Sigmoid colon (tissue), 7 donors: ENCODE measurements around the gene LTBP1. TPM values are rescaled to one million over a fixed set of nuclear protein-coding genes. Genes with fewer than 3 reads are reported as not detected.
A peak's percentile ranks its signal among the peaks of the same experiment; 100 is the strongest.
"Not testable (repeated sequence)": the region's sequence is repeated elsewhere in the genome, so short reads cannot be mapped to it uniquely, and the experiment has no call there.

Source experiments
- DNase-seq: peaks from one replicate; pipeline ENCODE4 v3.0.0-alpha.2; 2019
- H3K27ac ChIP-seq, 4 donors: fragments of 200-600 bp; sonication (generic); one replicate each; pipeline ENCODE4 v1.5.1; 2016 to 2019; ENCODE audit warnings: mild to moderate bottlenecking in 1 of 4
- H3K27me3 ChIP-seq, 3 donors: fragments of 200-600 bp; sonication (generic); one replicate each; pipeline ENCODE4 v1.5.1; 2019; ENCODE audit warnings: mild to moderate bottlenecking in 1 of 3
- H3K36me3 ChIP-seq, 4 donors: fragments of 200-600 bp; sonication (generic); one replicate each; pipeline ENCODE4 v1.5.1; 2016 to 2019
- H3K4me1 ChIP-seq, 4 donors: fragments of 200-600 bp; sonication (generic); one replicate each; pipeline ENCODE4 v1.5.1; 2017 to 2019
- H3K4me3 ChIP-seq, 4 donors: fragments of 200-600 bp; sonication (generic); one replicate each; pipeline ENCODE4 v1.5.1; 2017 to 2019; ENCODE audit warnings: mild to moderate bottlenecking in 2 of 4, moderate library complexity in 1 of 4
- H3K9me3 ChIP-seq, 4 donors: fragments of 200-600 bp in 3 of 4; sonication (generic) in 3 of 4; one replicate each; pipeline versions ENCODE4 v1.5.1 to v1.6.1; 2013 to 2019
- CTCF ChIP-seq, 4 experiments: fragments of 450-650 bp in 3 of 4; fragments of 200-600 bp in 1 of 4; IDR thresholded peaks; one replicate each; pipeline ENCODE4 v1.5.1; 2016 to 2019; ENCODE audit warnings: antibody characterized with exemption in 4 of 4, mild to moderate bottlenecking in 3 of 4, moderate library complexity in 2 of 4
- EP300 ChIP-seq, 4 donors: sonication (generic); formaldehyde crosslinking; IDR thresholded peaks; one replicate each; pipeline ENCODE4 v1.6.1; 2017; ENCODE audit warnings: antibody characterized with exemption in 4 of 4
- POLR2A ChIP-seq, 2 donors: fragments of 450-650 bp; IDR thresholded peaks; one replicate each; pipeline ENCODE4 v1.6.1; 2016; ENCODE audit warnings: antibody characterized with exemption in 2 of 2, mild to moderate bottlenecking in 2 of 2, moderate library complexity in 2 of 2
- POLR2AphosphoS5 ChIP-seq, 4 donors: sonication (generic); formaldehyde crosslinking; IDR thresholded peaks; one replicate each; pipeline ENCODE4 v1.6.1; 2017; ENCODE audit warnings: antibody characterized with exemption in 4 of 4
- WGBS, 2 donors: extraction: QIAGEN DNeasy Blood & Tissue Kit; methylation state at CpG; one replicate each; pipeline ENCODE4 v1.1.7; 2013; 5-methylcytosine and 5-hydroxymethylcytosine counted together
- intact Hi-C: fragments of 100-400 bp; cut with DNase I; formaldehyde crosslinking; loops from one replicate; pipeline ENCODE4 v1.15.1; 2023
- polyA plus RNA-seq, 3 donors: library from polyadenylated mRNA; stranded (reverse); fragments of 200-250 nt; gene quantifications; one replicate each; pipeline ENCODE4 v1.2.3, GENCODE V29; 2013
- total RNA-seq, 4 donors: library from RNA; depleted of rRNA; stranded (reverse); fragments of >200 nt; gene quantifications; one replicate each; pipeline ENCODE4 v1.1.0, GENCODE V29; 2016
- donor health status: healthy with polysubstance abuse.
- donor health status: Bipolar disorder and iron deficiency.
- donor health status: healthy.

LTBP1 gene
- total and polyA plus RNA-seq, 7 donors = 3.0 to 102 (median 34.2) TPM

DNA sequence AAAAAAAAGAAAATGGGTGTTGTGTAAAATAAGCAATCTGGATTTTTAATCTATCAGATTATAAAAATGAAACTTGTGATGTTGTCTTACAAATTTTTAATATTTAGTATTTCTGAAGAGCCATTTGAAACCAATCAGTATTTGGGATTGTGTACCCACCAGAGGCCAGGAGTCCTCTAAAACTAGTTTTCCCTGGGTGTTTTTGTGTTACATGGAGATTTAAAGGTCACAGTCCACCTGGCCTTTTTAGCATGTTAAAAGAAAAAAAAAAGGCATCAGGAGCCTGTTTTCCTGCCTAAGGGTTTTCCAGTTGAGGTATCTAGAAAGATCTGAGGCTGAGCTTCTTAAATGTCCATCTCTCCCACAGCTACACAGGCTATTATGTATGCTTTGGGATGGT is 221.7 kb downstream of the LTBP1 start:
- Histone ChIP-seq H3K27ac (peak overlapping the region in 2 of 4 donors; percentile 27 to 39), H3K4me1 (peaks cover 0 to 47% (median 26%) of the 10 kb centered on the region in 4 donors), H3K27me3 (no peaks in the 10 kb centered on the region), H3K4me3 (no peak overlapping the region), H3K36me3 (no peaks in the 10 kb centered on the region), H3K9me3 (no peaks in the 10 kb centered on the region)
- intact Hi-C loops = no loop called here
- TF ChIP-seq POLR2AphosphoS5 (IDR thresholded peaks at IDR 0.05) (no peak), EP300 (IDR thresholded peaks at IDR 0.05) (no peak), CTCF (IDR thresholded peaks at IDR 0.05) (no peak), POLR2A (IDR thresholded peaks at IDR 0.05) (no peak)
- no peak for DNase-seq

DNA sequence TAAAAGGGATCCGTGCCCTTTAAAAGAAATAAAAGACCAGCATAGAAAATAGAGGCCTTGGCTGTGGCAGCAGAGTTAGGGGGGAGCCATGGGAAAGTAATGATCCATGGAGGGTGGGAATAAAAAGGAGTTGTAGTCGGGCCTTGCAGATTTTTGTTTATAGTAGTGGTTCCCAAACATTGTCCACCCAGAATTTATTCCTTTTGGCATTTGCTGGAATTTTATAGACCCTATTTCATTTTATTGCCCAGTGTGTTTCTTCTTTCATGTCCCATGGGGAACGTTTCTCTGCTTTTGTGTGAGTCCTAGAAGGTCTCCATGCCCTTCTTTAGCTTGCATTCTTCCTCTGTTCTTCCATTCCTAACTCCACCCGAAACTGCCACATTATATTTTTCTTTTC is 222.2 kb downstream of the LTBP1 start:
- Histone ChIP-seq H3K9me3 (no peaks in the 10 kb centered on the region), H3K27ac (peak overlapping the region in 2 of 4 donors; percentile 27 to 39), H3K4me1 (peaks cover 0 to 47% (median 26%) of the 10 kb centered on the region in 4 donors), H3K4me3 (no peak overlapping the region), H3K27me3 (no peaks in the 10 kb centered on the region), H3K36me3 (no peaks in the 10 kb centered on the region)
- intact Hi-C loops = no loop called here
- TF ChIP-seq POLR2A (IDR thresholded peaks at IDR 0.05) (no peak), EP300 (IDR thresholded peaks at IDR 0.05) (no peak), CTCF (IDR thresholded peaks at IDR 0.05) (no peak), POLR2AphosphoS5 (IDR thresholded peaks at IDR 0.05) (no peak)
- 12 to 59% methylated on average over 4 of the region's 4 CpGs for WGBS, 2 donors
- no peak for DNase-seq

- intact Hi-C loops, H3K4me3 ChIP-seq, H3K9me3 ChIP-seq, H3K27me3 ChIP-seq, H3K27ac ChIP-seq, DNase-seq, H3K36me3 ChIP-seq: not testable (repeated sequence)
- H3K4me1 ChIP-seq = peaks cover 0 to 40% (median 25%) of the 10 kb centered on the region in 4 donors
- 59 to 76% methylated on average over 9 to 16 of the region's 16 CpGs for WGBS, 2 donors
These were observed 223.5 kb downstream of the LTBP1 start for GRCh38 chr2:33170251-33170650.

DNA sequence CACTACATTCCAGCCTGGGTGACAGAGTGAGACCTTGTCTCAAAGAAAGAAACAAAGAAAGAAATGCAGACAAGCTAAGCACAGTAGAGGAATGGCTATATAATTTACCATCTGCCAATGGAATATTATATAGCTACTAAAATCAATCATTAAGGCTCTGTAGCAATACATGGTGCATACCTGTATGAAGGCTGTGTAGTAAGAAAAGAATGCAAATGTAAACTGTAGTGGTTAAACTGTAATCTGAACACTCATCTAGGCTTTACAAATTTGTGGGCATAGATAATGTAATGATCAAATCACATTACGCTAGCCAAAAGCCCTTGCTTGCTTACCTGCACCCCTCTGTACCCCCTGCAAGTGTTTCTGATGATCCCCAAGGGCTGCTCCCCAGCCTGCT is 230.9 kb downstream of the LTBP1 start:
- H3K4me3 ChIP-seq = no peak overlapping the region
- no peak overlapping the region for H3K27ac ChIP-seq
- peaks cover 0 to 4% (median 0%) of the 10 kb centered on the region in 4 donors for H3K4me1 ChIP-seq
- 0 to 50% methylated on average over 1 of the region's 1 CpG for WGBS, 2 donors
- H3K27me3 ChIP-seq = no peaks in the 10 kb centered on the region
- intact Hi-C loops = no loop called here
- DNase-seq = no peak
- H3K36me3 ChIP-seq = no peaks in the 10 kb centered on the region
- H3K9me3 ChIP-seq = no peaks in the 10 kb centered on the region
- TF ChIP-seq CTCF (IDR thresholded peaks at IDR 0.05) (no peak), POLR2AphosphoS5 (IDR thresholded peaks at IDR 0.05) (no peak), POLR2A (IDR thresholded peaks at IDR 0.05) (no peak), EP300 (IDR thresholded peaks at IDR 0.05) (no peak)

DNA sequence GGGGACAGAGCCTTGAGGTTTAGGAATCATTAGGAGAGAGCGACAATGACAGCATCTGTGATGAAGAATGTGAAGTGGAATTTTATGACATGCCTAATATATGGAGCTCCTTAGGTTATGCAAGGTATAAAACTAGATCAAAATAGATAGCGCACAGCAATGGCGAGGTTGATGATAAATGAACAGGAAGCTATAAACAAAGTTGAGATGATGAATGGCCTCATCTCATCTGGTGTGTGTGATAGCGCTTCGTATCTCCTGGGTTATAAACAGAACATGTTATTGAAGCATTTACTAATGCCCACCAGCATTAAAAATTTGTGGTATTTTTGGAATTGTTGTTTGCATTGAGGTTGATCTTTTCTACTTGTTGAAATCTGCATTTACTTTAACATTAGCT is 231.5 kb downstream of the LTBP1 start:
- no peaks in the 10 kb centered on the region for H3K27me3 ChIP-seq
- no peak overlapping the region for H3K27ac ChIP-seq
- no peak for TF ChIP-seq POLR2AphosphoS5 (IDR thresholded peaks at IDR 0.05)
- no peak for TF ChIP-seq EP300 (IDR thresholded peaks at IDR 0.05)
- no peaks in the 10 kb centered on the region for H3K9me3 ChIP-seq
- 88 to 90% methylated on average over 5 of the region's 5 CpGs for WGBS, 2 donors
- H3K36me3 ChIP-seq = no peaks in the 10 kb centered on the region
- no peak overlapping the region for H3K4me3 ChIP-seq
- DNase-seq = no peak
- intact Hi-C loops = no loop called here
- peaks cover 0 to 4% (median 0%) of the 10 kb centered on the region in 4 donors for H3K4me1 ChIP-seq

DNA sequence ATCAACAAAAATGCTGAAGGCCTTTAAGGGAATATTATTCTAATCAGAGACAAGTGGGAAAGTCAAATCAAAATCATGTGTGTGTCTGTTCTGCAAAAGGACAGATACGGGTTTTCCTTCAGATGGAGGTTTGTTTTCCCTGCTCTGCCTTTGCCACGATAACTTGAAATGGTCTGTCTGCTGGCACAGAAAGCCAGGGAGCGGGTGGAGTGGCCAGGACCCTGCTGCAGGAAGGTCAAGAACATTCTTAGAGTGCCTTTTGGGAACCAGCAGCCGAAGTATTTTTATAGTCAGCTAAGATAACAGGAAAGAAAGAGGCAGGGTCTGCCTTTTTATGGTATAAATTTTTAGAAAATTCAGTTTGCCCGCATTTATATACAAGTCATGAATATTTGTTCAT is 234.2 kb downstream of the LTBP1 start:
- H3K9me3 ChIP-seq = no peaks in the 10 kb centered on the region
- no peak overlapping the region for H3K4me3 ChIP-seq
- peak overlapping the region in 1 of 4 donors; percentile 1 for H3K27ac ChIP-seq
- DNase-seq = no peak
- H3K27me3 ChIP-seq = no peaks in the 10 kb centered on the region
- H3K36me3 ChIP-seq = no peaks in the 10 kb centered on the region
- peaks cover 0 to 4% (median 0%) of the 10 kb centered on the region in 4 donors for H3K4me1 ChIP-seq
- WGBS, 2 donors = 76 to 86% methylated on average over 5 of the region's 5 CpGs
- intact Hi-C loops = no loop called here
- no peak for TF ChIP-seq EP300 (IDR thresholded peaks at IDR 0.05)
- no peak for TF ChIP-seq CTCF (IDR thresholded peaks at IDR 0.05)
- no peak for TF ChIP-seq POLR2AphosphoS5 (IDR thresholded peaks at IDR 0.05)
- no peak for TF ChIP-seq POLR2A (IDR thresholded peaks at IDR 0.05)
